Myocyte (in vitro differentiated cells): ENCODE measurements around the gene TPCN2. TPM values are rescaled to one million over a fixed set of nuclear protein-coding genes. Genes with fewer than 3 reads are reported as not detected.

ENCODE experiments used
- DNase-seq: peaks from one replicate; pipeline ENCODE4 v3.0.0-alpha.2; 2012; ENCODE audit warnings: low read depth
- microRNA counts: library from miRNA; unstranded; fragments of <30 nt; microRNA quantifications from one replicate; lab custom pipeline; 2016
- microRNA-seq: library from miRNA; unstranded; fragments of <30 nt; microRNA quantifications from one replicate; pipeline ENCODE4, GENCODE V29; 2016
- total RNA-seq: library from RNA; depleted of rRNA; stranded (reverse); fragments of >200 nt; gene quantifications from 2 replicates; pipeline ENCODE4 v1.2.3, GENCODE V29; 2014

The TPCN2 gene
- total RNA-seq, 1 donor from 2014 or later, result 1.8 TPM

DNA sequence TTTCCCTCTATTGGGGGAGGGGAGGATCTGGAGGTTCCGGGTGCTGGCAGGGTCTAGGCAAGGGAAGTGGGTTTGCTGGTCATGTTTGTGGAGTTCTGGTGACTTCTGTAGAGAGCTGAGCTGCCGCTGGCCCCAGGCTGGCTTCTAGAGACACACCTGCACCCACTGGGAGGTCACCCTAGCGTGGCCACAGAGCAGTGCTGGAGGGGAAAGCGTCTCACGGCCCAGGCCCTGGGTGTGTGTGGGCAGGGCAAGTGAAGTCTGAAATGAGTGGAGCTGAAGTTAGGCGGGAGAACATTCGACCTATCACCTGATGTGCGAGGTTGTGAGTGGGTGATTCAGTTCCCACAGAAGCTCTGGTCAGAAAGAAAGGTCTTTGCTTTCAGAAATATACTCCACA, 134.9 kb downstream of the TPCN2 start:
- DNase-seq, result no peak

MicroRNA genes within 50 kb of the gene (microRNA counts, 767-probe panel; counts per million panel counts)
- not detected for microRNA hsa-miR-3164 (lab: Ali Mortazavi, UCI)

Small RNA genes lying within 50 kb of the gene (microRNA-seq; reads per million reads assigned to microRNA genes)
- 1.1 reads per million for gene MIR3164

Other genes starting within 250 kb of the TPCN2 start
- 1.9 and 2.8 TPM in 2 replicates for gene CPT1A, start 207.0 kb upstream of the TPCN2 start, total RNA-seq
- 39.9 and 50.4 TPM in 2 replicates for gene MRPL21, start 145.1 kb upstream of the TPCN2 start, total RNA-seq
- 9.7 and 10.0 TPM in 2 replicates for gene IGHMBP2, start 145.0 kb upstream of the TPCN2 start, total RNA-seq
- gene MRGPRD, start 67.9 kb upstream of the TPCN2 start, total RNA-seq, result not detected in 2 replicates
- 0.21 TPM in 1 of 2 replicates, not detected in the other for gene MRGPRF, start 35.7 kb upstream of the TPCN2 start, total RNA-seq
- gene SMIM38, start 107.0 kb downstream of the TPCN2 start, total RNA-seq, result 0.08 TPM in 1 of 2 replicates, not detected in the other
- not detected in 2 replicates for gene MYEOV, start 245.2 kb downstream of the TPCN2 start, total RNA-seq